GM19324 (cell line): ENCODE measurements around the gene OGA.

Source experiments
- ATAC-seq: cut with Tn5 transposase; IDR thresholded peaks from one replicate; pipeline ENCODE4 v1.9.1; 2021; ENCODE audit warnings: mild to moderate bottlenecking, moderate library complexity; ENCODE audit not compliant: unreplicated experiment, low FRiP score

OGA gene

GRCh38 chr10:101818119-101818871 lies at the start of gene OGA:
Gene OGA (minus strand): TSS chr10:101818444. CDS start chr10:101818022, 422 bp downstream.
- ATAC-seq: peak; percentile 87

DNA sequence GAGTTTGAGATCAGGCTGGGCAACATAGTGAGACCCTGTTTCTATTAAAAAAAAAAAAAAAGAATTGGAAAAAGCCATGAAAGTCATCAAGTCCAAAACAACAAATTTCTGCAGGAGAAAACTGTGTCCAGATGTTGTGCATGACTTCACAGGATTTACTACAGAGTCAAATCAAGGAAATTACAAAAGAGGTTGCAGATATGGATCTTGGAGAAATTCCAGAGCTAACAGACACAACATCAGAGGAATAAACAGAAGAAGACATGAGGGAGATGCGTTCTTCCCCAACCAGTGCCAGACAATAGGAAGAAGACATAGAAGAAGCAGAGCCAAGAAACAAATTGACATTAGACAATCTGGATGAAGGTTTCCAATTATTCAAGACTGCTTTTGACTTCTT lies 49.7 kb upstream of the OGA start:
- ATAC-seq: no peak

DNA sequence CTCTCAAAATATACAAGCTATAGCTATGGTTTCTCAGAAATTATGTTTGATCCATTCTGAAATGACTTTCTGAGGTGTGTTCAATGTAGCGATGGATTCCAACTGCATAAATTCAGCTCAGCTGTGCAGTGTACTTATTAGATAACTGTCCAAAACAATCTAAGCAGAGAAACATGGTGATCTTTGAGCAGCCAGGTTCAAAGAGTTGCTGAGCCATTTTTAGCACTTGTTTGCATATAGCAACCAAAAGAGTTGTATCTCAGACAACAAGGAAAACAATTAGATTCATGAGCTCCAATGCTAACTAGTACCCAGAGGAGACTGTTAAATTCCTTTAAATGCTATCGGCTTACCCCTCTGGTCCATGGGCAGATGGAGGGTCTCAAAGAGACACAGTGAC lies 41.3 kb upstream of the OGA start:
- peak; percentile 62 for ATAC-seq

- ATAC-seq: peak; percentile 64
These were observed 40.7 kb upstream of the OGA start for GRCh38 chr10:101858723-101859500.

GRCh38 chr10:101857802-101858476 lies 39.7 kb upstream of the OGA start:
- ATAC-seq: no peak

DNA sequence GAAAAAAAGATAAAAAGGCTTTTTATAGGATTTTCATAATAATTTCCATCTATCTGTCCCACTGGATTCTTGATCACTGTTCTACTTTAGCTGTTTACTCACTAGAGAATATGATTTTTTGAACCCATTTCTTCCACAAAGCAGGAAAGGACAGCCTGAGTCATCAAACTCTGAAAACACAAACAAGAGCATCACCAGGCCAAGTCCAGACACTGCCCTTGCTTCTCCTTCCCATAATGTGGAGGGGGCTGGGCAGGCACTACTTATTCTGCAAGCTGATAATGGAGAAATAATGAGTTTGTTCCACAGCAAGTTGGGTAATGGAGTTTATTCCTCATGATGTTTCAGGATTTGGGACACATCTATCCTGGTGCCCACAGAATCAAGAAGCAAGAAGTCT lies 38.4 kb upstream of the OGA start:
- ATAC-seq: no peak

DNA sequence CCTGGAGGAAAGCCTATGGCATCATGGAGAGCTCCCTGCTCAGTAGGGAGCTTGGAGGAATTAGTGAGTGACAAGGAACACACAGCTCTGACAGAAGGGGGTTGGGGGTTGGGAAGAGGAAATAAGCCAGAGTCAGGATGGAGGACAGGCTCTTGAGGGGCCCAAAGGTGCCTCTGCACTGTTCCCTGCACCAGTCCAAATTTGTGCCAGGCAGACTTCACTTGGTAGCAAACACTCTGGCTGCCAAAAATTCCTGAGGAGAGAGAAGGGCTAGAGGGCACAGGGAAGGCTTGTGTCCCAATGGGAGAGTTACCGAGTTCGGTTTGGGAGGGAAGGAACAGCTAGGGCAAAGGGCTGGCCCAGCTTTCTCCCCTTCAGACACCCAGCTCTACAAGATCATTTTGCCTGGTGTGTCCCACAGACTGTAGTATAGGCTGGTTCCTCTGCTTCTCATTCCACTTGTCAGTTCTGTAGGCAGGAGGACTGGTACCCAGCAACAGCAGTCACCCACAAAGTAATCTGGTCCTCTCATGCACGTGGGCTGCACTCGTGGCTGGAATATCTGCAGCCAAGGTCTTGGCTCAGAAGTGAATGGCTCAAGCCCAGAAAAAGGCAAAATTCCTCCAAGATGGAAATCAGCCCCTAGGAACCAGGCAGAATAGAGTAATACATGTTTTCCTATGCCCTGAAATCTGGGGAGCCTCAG lies 33.3 kb upstream of the OGA start:
- ATAC-seq: no peak

GRCh38 chr10:101850749-101851148 lies 32.5 kb upstream of the OGA start:
- no peak for ATAC-seq

DNA sequence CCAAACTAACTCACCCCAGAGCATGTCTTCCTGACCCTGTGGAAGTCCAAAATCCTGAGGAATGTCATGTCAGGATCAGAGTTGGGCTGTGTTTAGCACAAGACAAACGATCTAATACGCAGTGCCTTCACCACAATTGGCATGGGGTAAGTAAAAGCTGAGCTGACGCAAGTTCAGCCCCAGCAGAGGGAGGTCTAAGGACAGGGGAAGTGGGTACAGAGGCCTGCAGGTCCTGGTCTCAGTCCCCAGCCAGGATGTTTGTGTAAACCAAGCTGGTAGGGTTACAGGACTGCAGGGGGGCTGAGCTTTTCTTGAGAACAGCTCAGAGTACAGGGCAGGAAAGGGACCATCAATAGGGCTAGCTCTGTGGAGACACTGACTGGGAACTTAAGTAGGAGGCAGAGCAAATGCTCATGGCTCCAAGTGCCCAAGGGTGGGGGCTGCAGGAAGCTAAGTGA lies 30.7 kb upstream of the OGA start:
- no peak for ATAC-seq

GRCh38 chr10:101848408-101848807 lies 30.2 kb upstream of the OGA start:
- no peak for ATAC-seq

DNA sequence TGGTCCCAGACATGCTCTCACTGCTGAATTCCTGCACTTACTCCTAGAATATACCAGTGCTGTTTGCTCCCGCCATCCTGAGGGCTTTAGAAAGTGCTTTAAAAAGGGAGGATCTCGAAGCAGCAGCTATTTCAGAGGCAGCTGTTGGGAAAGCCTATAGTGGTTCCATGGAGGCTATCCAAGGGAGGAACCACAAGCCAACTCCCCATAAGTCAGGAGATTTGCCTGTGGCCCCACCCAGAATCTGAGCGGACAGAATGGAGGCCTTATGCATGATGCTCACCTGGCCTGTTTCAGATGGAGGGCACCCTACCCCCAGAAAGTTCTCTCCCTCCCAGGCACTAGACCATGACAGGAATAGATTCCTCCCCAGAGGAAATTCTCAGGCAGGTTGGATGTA lies 27.6 kb upstream of the OGA start:
- ATAC-seq: no peak

DNA sequence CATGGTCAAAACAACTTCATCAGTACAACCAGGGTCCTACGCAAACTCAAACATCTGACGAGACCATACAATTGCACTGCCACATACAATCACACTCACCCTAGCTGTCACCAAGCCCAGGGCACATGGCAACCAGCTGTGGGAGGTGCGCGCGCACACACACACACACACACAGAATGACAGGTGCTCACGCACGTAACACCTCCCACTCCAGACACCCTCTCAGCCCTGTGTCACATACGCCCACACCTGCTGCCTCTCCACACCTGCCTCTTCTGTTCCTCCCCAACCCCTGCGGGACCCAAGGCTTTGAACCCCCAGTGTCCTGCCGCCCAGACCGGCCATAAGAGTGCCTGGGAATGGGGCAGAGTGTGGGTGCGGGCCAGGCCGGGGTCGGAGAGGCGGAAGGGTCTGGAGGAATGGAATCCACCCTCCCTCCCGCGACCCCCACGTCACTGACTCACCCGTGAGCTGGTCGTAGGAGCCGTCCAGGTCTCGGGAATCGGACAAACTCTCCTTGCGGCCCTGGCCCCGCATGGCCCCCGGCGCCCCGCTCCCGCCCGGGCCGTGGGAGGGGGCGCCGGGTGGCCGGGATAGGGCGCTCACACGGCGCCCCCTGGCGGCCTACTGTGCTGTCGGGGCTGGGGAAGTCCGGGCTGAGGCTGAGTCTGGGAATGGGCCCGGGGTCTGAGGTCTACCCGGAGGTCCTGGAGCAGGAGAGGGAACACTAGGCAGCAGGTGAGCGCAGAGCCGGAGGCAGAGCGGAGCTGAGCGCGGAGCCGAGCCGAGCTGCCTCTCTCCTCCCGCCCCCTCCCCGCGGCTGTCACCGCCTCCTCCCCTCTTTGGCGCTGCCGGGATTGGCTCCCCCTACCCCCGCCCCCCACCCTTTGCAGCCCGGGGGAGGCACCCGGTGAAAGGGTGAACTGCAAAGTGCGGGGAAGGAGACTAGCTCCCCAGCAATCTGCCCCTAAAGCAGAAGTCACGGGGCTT lies 25.1 kb upstream of the OGA start, which contains the start of gene KCNIP2:
KCNIP2 (minus strand) TSS at position 769 of the 990 bp plus-strand sequence; CDS start at position 537, 232 bp downstream.
- no peak for ATAC-seq

DNA sequence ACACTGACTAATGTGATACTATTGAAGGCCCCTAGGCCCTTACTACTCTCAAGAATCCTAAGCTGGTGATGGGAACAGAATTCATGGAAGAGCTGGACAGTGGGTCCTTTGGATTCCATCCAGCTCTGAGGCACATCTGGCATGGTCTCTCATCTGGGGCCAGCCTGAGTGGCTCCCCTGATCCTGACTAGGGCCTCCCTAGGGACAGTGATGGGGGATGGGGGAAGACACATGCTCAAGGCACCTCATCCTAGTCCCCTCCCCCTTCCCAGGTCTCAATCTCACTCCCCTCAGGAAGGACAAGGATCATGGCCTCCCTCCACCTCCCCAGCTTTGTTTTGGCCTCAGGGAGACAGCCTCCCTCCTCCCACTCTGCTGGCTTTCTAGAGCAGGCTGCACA lies 23.6 kb upstream of the OGA start:
- no peak for ATAC-seq

DNA sequence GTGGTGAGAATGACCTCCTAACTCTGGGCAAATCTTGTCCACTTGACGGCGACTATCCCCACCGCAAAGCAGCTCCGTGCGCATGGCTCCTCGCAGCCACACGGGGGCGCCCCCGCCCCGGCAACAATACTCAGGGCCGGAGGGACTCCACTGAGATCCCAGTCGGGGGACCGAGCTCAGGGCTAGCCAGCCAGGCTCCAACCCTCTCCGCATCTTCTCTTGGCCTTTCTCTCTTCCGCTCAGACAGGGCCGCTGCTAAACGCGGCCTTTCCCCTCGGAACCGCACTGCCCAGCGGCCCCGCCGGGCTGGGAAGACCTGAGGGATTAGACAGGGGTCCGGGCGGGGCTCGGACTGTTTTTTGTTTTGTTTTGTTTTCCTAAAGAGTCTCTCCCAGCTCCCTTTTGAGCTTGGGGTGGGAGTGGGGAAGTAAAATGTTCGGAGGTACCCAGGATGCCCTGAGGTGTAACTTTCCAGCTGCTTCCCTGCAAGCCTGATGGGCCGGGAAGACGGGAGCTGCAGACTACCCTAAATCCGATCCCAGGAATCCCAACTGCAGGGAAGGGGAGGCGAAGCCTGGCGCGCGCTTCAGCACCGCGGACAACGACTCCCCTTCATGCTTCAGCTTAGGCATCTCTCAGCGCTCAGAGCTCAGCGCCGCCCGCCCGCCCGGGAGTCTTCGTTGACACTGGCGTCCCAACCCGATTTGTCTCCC lies 22.7 kb upstream of the OGA start:
- ATAC-seq: peak; percentile 59

DNA sequence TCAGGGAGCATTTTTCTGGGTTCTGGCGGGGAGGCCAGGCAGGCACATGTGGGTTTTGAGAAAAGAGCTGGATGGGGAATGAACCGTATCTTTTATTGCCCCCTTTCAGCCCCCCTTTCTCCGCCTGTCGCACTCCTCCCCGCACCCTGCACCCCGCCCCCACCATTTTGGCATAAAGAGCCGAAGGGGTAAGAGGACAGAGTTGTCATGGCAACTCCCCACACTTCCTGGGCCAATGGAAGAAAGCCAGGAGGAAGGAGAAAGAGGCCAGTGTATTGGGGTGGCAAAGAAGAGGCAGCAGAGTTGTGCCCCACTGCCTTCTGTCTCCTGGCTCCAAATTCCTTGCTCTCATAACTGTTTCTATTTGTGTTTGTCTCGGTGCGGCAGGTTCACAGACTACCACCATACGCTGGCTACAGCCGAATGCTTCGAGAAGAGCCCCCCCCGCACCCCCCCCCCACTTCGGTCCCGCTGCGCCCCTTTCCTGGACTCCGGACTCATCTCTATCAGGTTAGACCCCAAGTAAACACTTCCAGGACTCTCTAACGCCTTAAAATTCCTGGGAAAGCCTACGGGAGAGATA lies 21.9 kb upstream of the OGA start:
- no peak for ATAC-seq

DNA sequence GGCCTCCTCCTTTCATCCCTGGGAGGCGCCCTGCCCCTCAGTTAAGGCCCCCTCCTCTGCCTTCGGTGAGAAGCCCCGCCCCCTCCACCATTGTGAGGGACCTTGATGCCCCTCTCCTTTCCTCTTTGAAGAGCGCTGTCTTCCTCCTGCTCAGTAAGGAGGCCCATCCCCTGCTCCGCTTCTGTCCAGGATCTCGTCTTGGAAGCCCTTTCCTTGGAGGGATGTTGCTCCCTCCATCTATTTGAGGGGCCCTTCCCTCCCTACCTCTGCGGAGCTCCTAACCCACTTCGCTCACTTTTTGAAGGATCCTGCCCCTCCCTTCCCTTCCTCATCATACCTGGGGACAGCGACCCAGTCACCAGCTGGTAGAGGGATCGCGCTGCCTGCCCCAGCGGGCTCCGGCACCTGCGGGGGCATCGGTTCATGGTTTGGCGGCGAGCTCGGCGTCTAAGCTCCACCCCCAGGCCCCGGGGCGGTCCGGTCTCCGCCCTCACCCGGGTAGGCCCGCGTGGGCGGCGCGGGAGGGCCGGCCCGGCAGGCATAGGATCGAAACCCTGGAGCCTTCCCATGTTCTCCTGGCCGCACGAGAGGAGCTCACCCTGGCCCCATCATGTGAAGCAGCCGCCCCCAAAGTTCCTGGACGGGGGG lies 21.3 kb upstream of the OGA start:
- peak; percentile 34 for ATAC-seq

DNA sequence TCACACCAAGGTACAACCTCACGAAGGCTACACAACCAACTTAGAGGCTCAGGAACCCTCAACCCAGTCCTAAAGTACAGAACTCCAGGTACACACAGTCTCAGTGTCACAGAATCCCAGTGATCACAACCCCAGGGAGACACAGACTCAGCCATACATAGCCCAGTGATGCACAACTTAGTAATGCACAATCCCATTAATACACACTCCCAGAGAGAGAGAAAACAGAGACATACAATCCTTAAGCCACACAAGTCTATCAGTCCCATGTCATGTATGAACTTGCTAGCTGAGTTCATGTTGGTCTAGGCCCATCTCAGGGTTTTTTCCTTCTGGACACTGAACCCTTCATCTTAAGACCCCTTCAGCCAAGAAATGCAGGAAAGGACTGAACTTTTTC lies 20.8 kb upstream of the OGA start:
- no peak for ATAC-seq

GRCh38 chr10:101838416-101838970 lies 20.2 kb upstream of the OGA start:
- ATAC-seq: no peak
